H1 (cell line): ENCODE data around the gene KANSL3. TPM values are rescaled to one million over a fixed set of nuclear protein-coding genes. Genes with fewer than 3 reads are reported as not detected.

Experiments used
- CBX5 ChIP-seq: fragments of 300-800, 300-1000 bp; sonication (generic); IDR thresholded peaks from 2 replicates; pipeline ENCODE4 v1.7.1; 2016; ENCODE audit warnings: antibody characterized with exemption, low read length, low read depth
- NANOG ChIP-seq: IDR thresholded peaks from 2 replicates; pipeline ENCODE4 v1.6.1; 2011; ENCODE audit warnings: low read length, low read depth, mild to moderate bottlenecking, inconsistent platforms; ENCODE audit not compliant: insufficient read depth, poor library complexity, severe bottlenecking
- RFX5 ChIP-seq: IDR thresholded peaks from 2 replicates; pipeline ENCODE4 v1.6.1; 2011; ENCODE audit warnings: low read depth, low read length, improper control_type of control experiment, borderline replicate concordance
- SIN3A ChIP-seq, 2 experiments: IDR thresholded peaks in 1 of 2; conservative IDR thresholded peaks in 1 of 2; 2 replicates each; pipeline ENCODE4 v1.6.1; 2011 to 2012; ENCODE audit warnings: low read length in 2 of 2, improper control_type of control experiment in 1 of 2, low read depth in 1 of 2, mild to moderate bottlenecking in 1 of 2
- SP2 ChIP-seq: IDR thresholded peaks from 2 replicates; pipeline ENCODE4 v1.6.1; 2012; ENCODE audit warnings: mild to moderate bottlenecking, low read length, inconsistent platforms
- SP4 ChIP-seq: IDR thresholded peaks from 2 replicates; pipeline ENCODE4 v1.6.1; 2012; ENCODE audit warnings: low read length, inconsistent platforms
- polyA plus RNA-seq, 7 experiments: library from polyadenylated mRNA; depleted of rRNA in 3 of 7; stranded (reverse) in 5 of 7; unstranded in 2 of 7; fragments of >200 nt in 5 of 7; fragments of 200-250 nt in 2 of 7; gene quantifications; 1 replicate in 5 of 7; 2 replicates in 1 of 7; 4 replicates in 1 of 7; pipeline versions ENCODE4 v1.2.1 to v1.2.3, GENCODE V29; 2011 to 2013; ENCODE audit warnings: missing spikeins in 2 of 7, mixed read lengths in 2 of 7
- total RNA-seq: library from RNA; stranded (reverse); fragmentation: NEBNext Ultra II Directional; extraction: Animal tissue kit (Norgen Biotek cat#: 25700); gene quantifications from 2 replicates; pipeline ENCODE4 v1.2.1, GENCODE V29; 2021

Gene KANSL3
- total and polyA plus RNA-seq, 2 of the 8 experiments (the other 6 are each of a cell fraction or from before 2014, with no cell fraction given), result 19.8 to 31.4 TPM

GRCh38 chr2:96547203-96547641 lies 90.9 kb downstream of the KANSL3 start (continued):
- no peak for TF ChIP-seq RFX5
- no peak for TF ChIP-seq SP2
- no peak for TF ChIP-seq SIN3A (conservative IDR thresholded peaks at IDR 0.05 in 1 of 2, IDR thresholded peaks at IDR 0.05 in 1 of 2; ENCODE audit: low read depth in 1 of 2, low read length in 2 of 2)
- TF ChIP-seq SP4, result no peak
- no peak for TF ChIP-seq NANOG
- TF ChIP-seq CBX5, result no peak
